K562 (cell line): ENCODE results near the gene TMBIM4.

Experiments
- POLR2AphosphoS5 ChIP-seq: IDR thresholded peaks from 2 replicates; pipeline ENCODE4 v1.6.1; 2011; ENCODE audit warnings: mild to moderate bottlenecking, low read depth, low read length, moderate library complexity; ENCODE audit not compliant: control insufficient read depth, insufficient read depth
- TF ChIP-seq, protein P1 (sequence below), 3 experiments: IDR thresholded peaks in 2 of 3; conservative IDR thresholded peaks in 1 of 3; 2 replicates each; pipeline ENCODE4 v1.5.1; 2011 to 2012; ENCODE audit warnings: low read length in 3 of 3, mild to moderate bottlenecking in 3 of 3, control low read depth in 2 of 3, improper control_type of control experiment in 1 of 3, inconsistent platforms in 1 of 3, low read depth in 1 of 3, mixed read lengths in 1 of 3, moderate library complexity in 1 of 3; ENCODE audit not compliant: insufficient read depth in 2 of 3

DNA sequence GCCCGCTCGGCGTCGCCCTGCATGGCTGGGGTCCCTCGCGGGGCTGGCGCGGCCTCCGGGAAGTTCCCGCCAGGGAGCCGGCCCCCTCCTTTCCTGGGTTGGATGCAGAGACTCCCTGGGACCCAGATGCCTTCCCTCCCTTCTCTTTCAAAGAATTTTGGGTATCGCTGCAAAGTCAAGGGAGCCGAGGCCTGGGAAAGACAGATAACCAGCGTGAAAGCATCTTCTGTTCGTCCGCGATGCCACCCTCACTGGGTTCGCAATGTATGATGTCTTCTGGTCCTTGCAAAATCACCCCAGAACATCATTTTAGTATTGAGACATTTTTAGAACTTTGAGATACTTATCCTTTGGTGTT, 19.7 kb upstream of the TMBIM4 start:
- TF ChIP-seq, protein P1, sequence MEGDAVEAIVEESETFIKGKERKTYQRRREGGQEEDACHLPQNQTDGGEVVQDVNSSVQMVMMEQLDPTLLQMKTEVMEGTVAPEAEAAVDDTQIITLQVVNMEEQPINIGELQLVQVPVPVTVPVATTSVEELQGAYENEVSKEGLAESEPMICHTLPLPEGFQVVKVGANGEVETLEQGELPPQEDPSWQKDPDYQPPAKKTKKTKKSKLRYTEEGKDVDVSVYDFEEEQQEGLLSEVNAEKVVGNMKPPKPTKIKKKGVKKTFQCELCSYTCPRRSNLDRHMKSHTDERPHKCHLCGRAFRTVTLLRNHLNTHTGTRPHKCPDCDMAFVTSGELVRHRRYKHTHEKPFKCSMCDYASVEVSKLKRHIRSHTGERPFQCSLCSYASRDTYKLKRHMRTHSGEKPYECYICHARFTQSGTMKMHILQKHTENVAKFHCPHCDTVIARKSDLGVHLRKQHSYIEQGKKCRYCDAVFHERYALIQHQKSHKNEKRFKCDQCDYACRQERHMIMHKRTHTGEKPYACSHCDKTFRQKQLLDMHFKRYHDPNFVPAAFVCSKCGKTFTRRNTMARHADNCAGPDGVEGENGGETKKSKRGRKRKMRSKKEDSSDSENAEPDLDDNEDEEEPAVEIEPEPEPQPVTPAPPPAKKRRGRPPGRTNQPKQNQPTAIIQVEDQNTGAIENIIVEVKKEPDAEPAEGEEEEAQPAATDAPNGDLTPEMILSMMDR (IDR thresholded peaks at IDR 0.05 in 2 of 3, conservative IDR thresholded peaks at IDR 0.05 in 1 of 3; ENCODE audit: insufficient read depth in 2 of 3, low read depth in 1 of 3, low read length in 3 of 3): no peak
- no peak for TF ChIP-seq POLR2AphosphoS5
